ENCODE data around the gene CAPN14.

The CAPN14 gene

DNA sequence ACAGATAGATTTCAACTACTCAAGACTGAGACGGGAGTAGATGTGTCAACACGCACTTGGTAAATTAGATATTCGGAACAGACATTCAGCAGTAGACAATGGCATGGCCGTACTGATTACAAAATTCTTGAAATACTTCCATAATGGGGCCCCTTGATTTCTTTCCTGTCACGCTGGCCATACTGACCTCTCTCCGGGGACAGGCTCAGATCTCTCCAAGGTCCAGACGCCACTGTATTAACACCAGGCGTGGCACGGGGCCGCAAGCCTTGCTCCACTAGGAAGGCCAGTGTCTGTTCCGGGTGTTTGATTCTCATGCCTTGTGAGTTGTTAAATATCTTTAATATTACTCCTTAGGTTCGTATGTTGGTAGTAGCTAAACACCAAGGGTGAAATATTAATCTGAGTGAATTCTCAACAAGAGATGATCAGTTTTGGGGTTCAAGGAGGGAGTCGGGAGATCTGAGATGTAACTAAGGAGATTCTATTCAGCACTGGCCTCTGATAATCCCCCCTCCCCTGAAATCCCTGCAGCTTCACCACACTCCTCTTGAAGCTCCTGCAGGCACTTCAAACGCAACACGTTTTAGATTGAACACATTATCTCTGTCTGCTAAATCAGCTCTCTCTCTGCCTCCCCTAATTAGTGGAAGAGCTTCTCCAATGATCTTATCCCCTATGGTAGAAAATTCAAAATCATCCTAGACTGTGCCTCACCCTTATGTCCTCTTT lies 14.4 kb upstream of the CAPN14 start:
- TF ChIP-seq TAF1 (IDR thresholded peaks at IDR 0.05; ENCODE audit: low read depth) (no peak), RAD21 (IDR thresholded peaks at IDR 0.05; ENCODE audit: low read depth) (no peak), YY1 (IDR thresholded peaks at IDR 0.05; ENCODE audit: low read depth) (no peak), EP300 (IDR thresholded peaks at IDR 0.05; ENCODE audit: borderline replicate concordance) (no peak), FOXM1 (IDR thresholded peaks at IDR 0.05; ENCODE audit: borderline replicate concordance, low read depth) (no peak), TEAD4 (IDR thresholded peaks at IDR 0.05) (no peak), CEBPB (IDR thresholded peaks at IDR 0.05) (no peak), TCF12 (IDR thresholded peaks at IDR 0.05; ENCODE audit: low read depth) (no peak), ZBTB7A (IDR thresholded peaks at IDR 0.05; ENCODE audit: low read depth) (no peak), NFIC (IDR thresholded peaks at IDR 0.05) (no peak)
- TF ChIP-seq, protein P1, sequence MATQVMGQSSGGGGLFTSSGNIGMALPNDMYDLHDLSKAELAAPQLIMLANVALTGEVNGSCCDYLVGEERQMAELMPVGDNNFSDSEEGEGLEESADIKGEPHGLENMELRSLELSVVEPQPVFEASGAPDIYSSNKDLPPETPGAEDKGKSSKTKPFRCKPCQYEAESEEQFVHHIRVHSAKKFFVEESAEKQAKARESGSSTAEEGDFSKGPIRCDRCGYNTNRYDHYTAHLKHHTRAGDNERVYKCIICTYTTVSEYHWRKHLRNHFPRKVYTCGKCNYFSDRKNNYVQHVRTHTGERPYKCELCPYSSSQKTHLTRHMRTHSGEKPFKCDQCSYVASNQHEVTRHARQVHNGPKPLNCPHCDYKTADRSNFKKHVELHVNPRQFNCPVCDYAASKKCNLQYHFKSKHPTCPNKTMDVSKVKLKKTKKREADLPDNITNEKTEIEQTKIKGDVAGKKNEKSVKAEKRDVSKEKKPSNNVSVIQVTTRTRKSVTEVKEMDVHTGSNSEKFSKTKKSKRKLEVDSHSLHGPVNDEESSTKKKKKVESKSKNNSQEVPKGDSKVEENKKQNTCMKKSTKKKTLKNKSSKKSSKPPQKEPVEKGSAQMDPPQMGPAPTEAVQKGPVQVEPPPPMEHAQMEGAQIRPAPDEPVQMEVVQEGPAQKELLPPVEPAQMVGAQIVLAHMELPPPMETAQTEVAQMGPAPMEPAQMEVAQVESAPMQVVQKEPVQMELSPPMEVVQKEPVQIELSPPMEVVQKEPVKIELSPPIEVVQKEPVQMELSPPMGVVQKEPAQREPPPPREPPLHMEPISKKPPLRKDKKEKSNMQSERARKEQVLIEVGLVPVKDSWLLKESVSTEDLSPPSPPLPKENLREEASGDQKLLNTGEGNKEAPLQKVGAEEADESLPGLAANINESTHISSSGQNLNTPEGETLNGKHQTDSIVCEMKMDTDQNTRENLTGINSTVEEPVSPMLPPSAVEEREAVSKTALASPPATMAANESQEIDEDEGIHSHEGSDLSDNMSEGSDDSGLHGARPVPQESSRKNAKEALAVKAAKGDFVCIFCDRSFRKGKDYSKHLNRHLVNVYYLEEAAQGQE (IDR thresholded peaks at IDR 0.05; ENCODE audit: low read depth): no peak
- TF ChIP-seq, protein P2, sequence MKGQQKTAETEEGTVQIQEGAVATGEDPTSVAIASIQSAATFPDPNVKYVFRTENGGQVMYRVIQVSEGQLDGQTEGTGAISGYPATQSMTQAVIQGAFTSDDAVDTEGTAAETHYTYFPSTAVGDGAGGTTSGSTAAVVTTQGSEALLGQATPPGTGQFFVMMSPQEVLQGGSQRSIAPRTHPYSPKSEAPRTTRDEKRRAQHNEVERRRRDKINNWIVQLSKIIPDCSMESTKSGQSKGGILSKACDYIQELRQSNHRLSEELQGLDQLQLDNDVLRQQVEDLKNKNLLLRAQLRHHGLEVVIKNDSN (IDR thresholded peaks at IDR 0.05): no peak
- TF ChIP-seq, protein P3, sequence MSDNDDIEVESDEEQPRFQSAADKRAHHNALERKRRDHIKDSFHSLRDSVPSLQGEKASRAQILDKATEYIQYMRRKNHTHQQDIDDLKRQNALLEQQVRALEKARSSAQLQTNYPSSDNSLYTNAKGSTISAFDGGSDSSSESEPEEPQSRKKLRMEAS (IDR thresholded peaks at IDR 0.05): no peak

DNA sequence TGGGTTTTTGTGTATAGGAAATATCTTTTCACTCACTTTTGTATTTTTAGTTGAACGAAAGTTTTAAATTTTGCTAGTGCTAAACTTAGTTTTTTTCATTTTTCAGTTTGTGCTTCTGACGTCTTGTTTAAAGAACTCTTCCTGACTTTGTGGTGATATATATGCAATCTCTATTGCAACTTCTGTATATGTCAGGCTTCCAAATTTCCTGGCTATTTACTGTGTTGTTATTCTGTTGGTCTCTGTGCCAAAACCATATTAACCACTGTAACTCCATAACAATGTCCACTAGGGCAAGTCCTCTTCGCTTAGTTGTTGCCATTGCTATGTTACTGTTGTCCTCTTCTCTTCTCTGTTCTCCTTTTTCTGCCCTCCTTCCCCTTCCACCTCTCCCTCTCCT lies 13.4 kb upstream of the CAPN14 start:
- no peak for TF ChIP-seq TEAD4 (IDR thresholded peaks at IDR 0.05)
- no peak for TF ChIP-seq EGR1 (IDR thresholded peaks at IDR 0.05)
- TF ChIP-seq FOXM1 (IDR thresholded peaks at IDR 0.05; ENCODE audit: borderline replicate concordance, low read depth): no peak
- no peak for TF ChIP-seq CREB1 (IDR thresholded peaks at IDR 0.05; ENCODE audit: low read depth)
- TF ChIP-seq, protein P3 (IDR thresholded peaks at IDR 0.05): no peak
- no peak for TF ChIP-seq EP300 (IDR thresholded peaks at IDR 0.05; ENCODE audit: borderline replicate concordance)
- no peak for TF ChIP-seq TCF12 (IDR thresholded peaks at IDR 0.05; ENCODE audit: low read depth)
- no peak for TF ChIP-seq NFIC (IDR thresholded peaks at IDR 0.05)
- TF ChIP-seq, protein P1 (IDR thresholded peaks at IDR 0.05; ENCODE audit: low read depth): no peak
- TF ChIP-seq, protein P2 (IDR thresholded peaks at IDR 0.05): no peak
- TF ChIP-seq YY1 (IDR thresholded peaks at IDR 0.05; ENCODE audit: low read depth): no peak
- TF ChIP-seq RAD21 (IDR thresholded peaks at IDR 0.05; ENCODE audit: low read depth): no peak
- TF ChIP-seq CEBPB (IDR thresholded peaks at IDR 0.05): no peak
- no peak for TF ChIP-seq TAF1 (IDR thresholded peaks at IDR 0.05; ENCODE audit: low read depth)

DNA sequence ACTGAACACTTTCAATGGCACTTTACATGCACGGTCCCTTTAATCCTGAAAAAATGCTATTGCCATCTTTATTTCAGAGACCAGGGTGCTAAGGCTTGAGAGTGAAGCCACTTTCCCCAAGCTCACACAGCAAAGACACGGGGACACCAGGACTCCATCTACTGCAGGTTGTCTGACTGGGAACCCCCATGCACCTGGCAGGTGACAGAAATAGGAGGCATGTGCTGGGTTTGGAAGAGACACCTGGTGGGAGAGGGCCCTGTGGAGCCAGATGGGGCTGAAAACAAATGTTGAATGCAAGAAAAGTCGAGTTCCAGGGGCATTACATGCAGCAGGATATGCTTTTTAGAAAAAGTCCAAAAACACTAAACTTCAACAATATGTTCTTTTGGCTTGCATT lies 11.4 kb upstream of the CAPN14 start:
- TF ChIP-seq FOXM1 (IDR thresholded peaks at IDR 0.05; ENCODE audit: borderline replicate concordance, low read depth) (no peak), CEBPB (IDR thresholded peaks at IDR 0.05) (no peak), EP300 (IDR thresholded peaks at IDR 0.05; ENCODE audit: borderline replicate concordance) (no peak), RAD21 (IDR thresholded peaks at IDR 0.05; ENCODE audit: low read depth) (no peak), CREB1 (IDR thresholded peaks at IDR 0.05; ENCODE audit: low read depth) (no peak), NFIC (IDR thresholded peaks at IDR 0.05) (no peak), TCF12 (IDR thresholded peaks at IDR 0.05; ENCODE audit: low read depth) (no peak), TAF1 (IDR thresholded peaks at IDR 0.05; ENCODE audit: low read depth) (no peak), YY1 (IDR thresholded peaks at IDR 0.05; ENCODE audit: low read depth) (no peak)
- TF ChIP-seq, protein P3 (IDR thresholded peaks at IDR 0.05): no peak

DNA sequence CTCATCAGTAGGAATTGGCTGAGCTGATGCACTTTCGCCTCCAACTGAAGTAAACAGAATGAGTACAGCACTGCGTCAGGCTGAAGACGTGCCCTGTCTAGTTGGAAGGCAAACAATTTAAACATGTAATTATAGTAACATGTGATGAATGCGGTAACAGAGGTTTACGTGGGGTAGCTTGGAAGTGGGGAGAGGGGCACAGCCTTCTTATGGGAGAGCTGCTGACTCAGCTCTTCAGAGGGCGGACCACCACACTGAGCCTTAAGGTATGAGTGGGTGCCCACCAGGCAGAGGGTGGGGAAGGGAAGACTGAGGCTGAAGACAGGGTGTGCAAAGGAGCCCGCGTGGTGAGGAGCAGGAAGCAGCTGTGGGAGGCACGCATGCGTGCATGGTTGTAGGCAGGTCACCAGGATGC lies 10.4 kb upstream of the CAPN14 start:
- TF ChIP-seq NFIC (IDR thresholded peaks at IDR 0.05) (no peak), CREB1 (IDR thresholded peaks at IDR 0.05; ENCODE audit: low read depth) (no peak), TCF12 (IDR thresholded peaks at IDR 0.05; ENCODE audit: low read depth) (no peak), TAF1 (IDR thresholded peaks at IDR 0.05; ENCODE audit: low read depth) (no peak), CEBPB (IDR thresholded peaks at IDR 0.05) (no peak), FOXM1 (IDR thresholded peaks at IDR 0.05; ENCODE audit: borderline replicate concordance, low read depth) (no peak), EGR1 (IDR thresholded peaks at IDR 0.05) (no peak), ZBTB7A (IDR thresholded peaks at IDR 0.05; ENCODE audit: low read depth) (no peak), EP300 (IDR thresholded peaks at IDR 0.05; ENCODE audit: borderline replicate concordance) (no peak), RAD21 (IDR thresholded peaks at IDR 0.05; ENCODE audit: low read depth) (no peak), TEAD4 (IDR thresholded peaks at IDR 0.05) (no peak), YY1 (IDR thresholded peaks at IDR 0.05; ENCODE audit: low read depth) (no peak)
- TF ChIP-seq, protein P2 (IDR thresholded peaks at IDR 0.05): no peak
- TF ChIP-seq, protein P1 (IDR thresholded peaks at IDR 0.05; ENCODE audit: low read depth): no peak
- TF ChIP-seq, protein P3 (IDR thresholded peaks at IDR 0.05): no peak

All from Ishikawa (cell line).